Keratinocyte (primary cell): Measurements from ENCODE around the gene ATP9B. TPM values are rescaled to one million over a fixed set of nuclear protein-coding genes. Genes with fewer than 3 reads are reported as not detected.

Experiments used
- DNase-seq: peaks from one replicate; pipeline ENCODE4 v3.0.0-alpha.2; 2011; ENCODE audit warnings: low read depth, missing footprints, low spot score
- FAIRE-seq: peaks from 2 replicates; lab custom pipeline; 2011; peaks lifted over from hg19 to GRCh38; lab: Jason Lieb, UNC
- H2AFZ ChIP-seq: 2 replicates; pipeline ENCODE4 v1.6.0; 2012; ENCODE audit warnings: low read length, control low read depth, inconsistent platforms; ENCODE audit not compliant: control insufficient read depth
- H3K27ac ChIP-seq: 2 replicates; pipeline ENCODE4 v1.5.1; 2011; ENCODE audit warnings: low read length; ENCODE audit not compliant: control insufficient read depth, insufficient read depth
- H3K27me3 ChIP-seq: 3 replicates; pipeline ENCODE4 v1.6.0; 2011; ENCODE audit warnings: low read length; ENCODE audit not compliant: control insufficient read depth, insufficient read depth; ENCODE audit errors: extremely low read depth
- H3K36me3 ChIP-seq, 2 experiments: 2 replicates in 1 of 2; 3 replicates in 1 of 2; pipeline ENCODE4 v1.5.1; 2011; ENCODE audit warnings: low read length in 2 of 2, mild to moderate bottlenecking in 1 of 2; ENCODE audit not compliant: control insufficient read depth in 2 of 2, insufficient read depth in 2 of 2; ENCODE audit errors: extremely low read depth in 1 of 2
- H3K4me1 ChIP-seq: 3 replicates; pipeline ENCODE4 v1.5.1; 2011; ENCODE audit warnings: low read length; ENCODE audit not compliant: control insufficient read depth, insufficient read depth; ENCODE audit errors: extremely low read depth
- H3K4me2 ChIP-seq: 3 replicates; pipeline ENCODE4 v1.6.0; 2011; ENCODE audit warnings: low read depth, low read length; ENCODE audit not compliant: control insufficient read depth, insufficient read depth; ENCODE audit errors: extremely low read depth
- H3K4me3 ChIP-seq, 3 experiments: fragments of 200-600 bp in 1 of 3; sonication (generic) in 1 of 3; 2 replicates in 2 of 3; 3 replicates in 1 of 3; pipeline ENCODE4 v1.5.1; 2011 to 2016; ENCODE audit warnings: low read length in 3 of 3, mild to moderate bottlenecking in 3 of 3, control low read depth in 2 of 3, inconsistent platforms in 1 of 3, low read depth in 1 of 3, mixed read lengths in 1 of 3, mixed run types in 1 of 3, moderate library complexity in 1 of 3; ENCODE audit not compliant: control insufficient read depth in 2 of 3, insufficient read depth in 2 of 3; ENCODE audit errors: extremely low read depth in 1 of 3
- H3K79me2 ChIP-seq: 2 replicates; pipeline ENCODE4 v1.6.0; 2012; ENCODE audit warnings: low read length; ENCODE audit not compliant: control insufficient read depth, insufficient read depth
- H3K9ac ChIP-seq: 3 replicates; pipeline ENCODE4 v1.6.0; 2011; ENCODE audit warnings: low read length; ENCODE audit not compliant: control insufficient read depth, insufficient read depth; ENCODE audit errors: extremely low read depth
- H3K9me1 ChIP-seq: 3 replicates; pipeline ENCODE4 v1.6.0; 2011; ENCODE audit warnings: low read length; ENCODE audit not compliant: control insufficient read depth, insufficient read depth; ENCODE audit errors: extremely low read depth
- H3K9me3 ChIP-seq: 2 replicates; pipeline ENCODE4 v1.5.1; 2012; ENCODE audit warnings: low read depth, low read length; ENCODE audit not compliant: control insufficient read depth
- H4K20me1 ChIP-seq: 3 replicates; pipeline ENCODE4 v1.6.0; 2011; ENCODE audit warnings: low read length; ENCODE audit not compliant: control insufficient read depth, insufficient read depth; ENCODE audit errors: extremely low read depth
- CTCF ChIP-seq, 3 experiments: IDR thresholded peaks in 1 of 3; conservative IDR thresholded peaks in 1 of 3; optimal IDR thresholded peaks in 1 of 3; 2 replicates in 2 of 3; 3 replicates in 1 of 3; pipeline versions ENCODE3 to v1.5.1; 2011; ENCODE audit warnings: low read length in 3 of 3, mild to moderate bottlenecking in 3 of 3, moderate library complexity in 2 of 3, control low read depth in 1 of 3, inconsistent platforms in 1 of 3; ENCODE audit not compliant: insufficient read depth in 2 of 3; ENCODE audit errors: extremely low read depth in 1 of 3
- EZH2 ChIP-seq: IDR thresholded peaks from one replicate; pipeline ENCODE4 v1.6.1; 2012; ENCODE audit warnings: inconsistent platforms, mild to moderate bottlenecking, low read length, moderate library complexity
- dilution Hi-C: fragments of 300-500 bp; cut with MboI; formaldehyde crosslinking; loops from one replicate; pipeline ENCODE4 v1.7.0; 2020; ENCODE audit warnings: low sequenced_read_pairs; ENCODE audit not compliant: extremely low pct_ligation_motif_present
- polyA plus RNA-seq, 5 experiments: library from polyadenylated mRNA; depleted of rRNA in 3 of 5; stranded (reverse) in 3 of 5; stranded (forward) in 1 of 5; unstranded in 1 of 5; fragments of >200 nt; gene quantifications; 1 replicate in 1 of 5; 2 replicates in 3 of 5; 3 replicates in 1 of 5; pipeline versions ENCODE4 v1.2.1 to v1.2.3, GENCODE V29; 2011 to 2012; ENCODE audit warnings: missing spikeins in 2 of 5, low read depth in 1 of 5, low replicate concordance in 1 of 5

The ATP9B gene
- polyA plus RNA-seq, 1 donor (not counting 4 experiments of a cell fraction or from before 2014, with no cell fraction given) = 16.1 TPM

DNA sequence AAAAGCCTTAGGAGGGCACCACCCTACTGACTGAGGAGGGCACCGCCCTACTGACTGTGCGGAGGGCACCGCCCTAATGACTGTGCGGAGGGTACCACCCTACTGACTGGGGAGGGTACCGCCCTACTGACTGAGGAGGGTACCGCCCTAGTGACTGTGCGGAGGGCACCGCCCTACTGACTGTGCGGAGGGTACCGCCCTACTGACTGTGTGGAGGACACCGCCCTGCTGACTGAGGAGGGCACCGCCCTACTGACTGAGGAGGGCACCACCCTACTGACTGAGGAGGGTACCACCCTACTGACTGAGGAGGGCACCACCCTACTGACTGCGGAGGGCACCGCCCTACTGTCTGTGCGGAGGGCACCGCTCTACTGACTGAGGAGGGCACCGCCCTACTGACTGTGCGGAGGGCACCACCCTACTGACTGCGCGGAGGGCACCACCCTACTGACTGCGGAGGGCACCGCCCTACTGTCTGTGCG is 176.4 kb downstream of the ATP9B start:
- peak; percentile 52 for DNase-seq
- Histone ChIP-seq H3K27me3 (no peaks in the 10 kb centered on the region), H4K20me1 (no peaks in the 10 kb centered on the region), H3K4me3 (no peak overlapping the region), H3K9ac (peak overlapping the region; percentile 57), H3K27ac (peak overlapping the region; percentile 72), H2AFZ (no peak overlapping the region), H3K4me2 (peak overlapping the region; percentile 7), H3K9me1 (no peaks in the 10 kb centered on the region), H3K36me3 (no peaks in the 10 kb centered on the region), H3K9me3 (no peaks in the 10 kb centered on the region), H3K79me2 (no peaks in the 10 kb centered on the region), H3K4me1 (peaks cover 8% of the 10 kb centered on the region)
- dilution Hi-C loops = no loop called here
- no peak for TF ChIP-seq CTCF (optimal IDR thresholded peaks at IDR 0.05 in 1 of 3, IDR thresholded peaks at IDR 0.05 in 1 of 3, conservative IDR thresholded peaks at IDR 0.05 in 1 of 3; ENCODE audit: extremely low read depth in 1 of 3, insufficient read depth in 2 of 3, low read length in 3 of 3)
- no peak for TF ChIP-seq EZH2
- peak; percentile 17 for FAIRE-seq

DNA sequence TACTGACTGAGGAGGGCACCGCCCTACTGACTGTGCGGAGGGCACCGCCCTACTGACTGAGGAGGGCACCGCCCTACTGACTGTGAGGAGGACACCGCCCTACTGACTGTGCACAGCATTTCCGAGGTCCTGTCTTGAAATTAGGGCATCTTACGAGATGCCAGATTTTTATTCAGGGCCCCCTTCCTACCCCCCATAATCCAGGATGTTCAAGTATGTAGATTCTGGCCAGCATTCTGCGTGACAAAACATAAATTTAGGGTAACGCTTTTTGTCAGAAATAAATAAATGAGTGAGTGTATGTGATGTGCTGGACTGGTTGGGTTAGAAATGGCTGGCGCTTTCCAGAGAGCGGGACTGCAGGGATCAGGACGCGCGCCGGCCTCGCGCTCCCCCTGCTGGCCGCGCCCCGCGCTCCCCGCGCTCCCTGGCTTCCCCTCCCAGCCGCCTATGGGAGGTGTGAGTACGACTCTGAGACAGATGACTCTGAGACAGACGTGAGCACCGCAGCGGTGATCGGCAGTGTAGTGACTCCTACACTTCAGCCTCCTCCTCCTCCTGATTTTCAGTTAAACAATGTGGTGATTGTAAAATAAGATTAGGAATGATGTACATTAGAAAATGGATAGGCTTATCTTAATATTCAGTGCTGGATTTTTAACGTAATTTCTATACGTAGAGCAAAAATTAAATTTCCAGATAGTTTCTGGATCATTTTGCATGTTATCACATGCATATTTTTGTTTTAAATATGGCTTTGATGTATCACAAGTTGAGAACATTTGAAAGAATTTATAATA is 177.3 kb downstream of the ATP9B start:
- H3K36me3 ChIP-seq = no peaks in the 10 kb centered on the region
- no peaks in the 10 kb centered on the region for H3K79me2 ChIP-seq
- no peaks in the 10 kb centered on the region for H3K9me3 ChIP-seq
- H4K20me1 ChIP-seq = no peaks in the 10 kb centered on the region
- FAIRE-seq (peak; percentile 34), DNase-seq (peak; percentile 49)
- peak overlapping the region; percentile 78 for H3K9ac ChIP-seq
- peak overlapping the region; percentile 86 for H2AFZ ChIP-seq
- H3K4me3 ChIP-seq = peak overlapping the region; percentile 33 to 68 (median 58)
- peak; percentile 93 to 97 (median 95) for TF ChIP-seq CTCF (optimal IDR thresholded peaks at IDR 0.05 in 1 of 3, IDR thresholded peaks at IDR 0.05 in 1 of 3, conservative IDR thresholded peaks at IDR 0.05 in 1 of 3; ENCODE audit: extremely low read depth in 1 of 3, insufficient read depth in 2 of 3, low read length in 3 of 3)
- TF ChIP-seq EZH2 = no peak
- no peaks in the 10 kb centered on the region for H3K9me1 ChIP-seq
- no peaks in the 10 kb centered on the region for H3K27me3 ChIP-seq
- peak overlapping the region; percentile 84 for H3K4me2 ChIP-seq
- H3K27ac ChIP-seq = peak overlapping the region; percentile 95
- peaks cover 8% of the 10 kb centered on the region for H3K4me1 ChIP-seq
- dilution Hi-C loops = no loop called here
